Liver (tissue), 9 donors: ENCODE results near the gene TMEM9B. TPM values are rescaled to one million over a fixed set of nuclear protein-coding genes. Genes with fewer than 3 reads are reported as not detected.

Experiments used
- DNase-seq: peaks from one replicate; pipeline ENCODE4 v3.0.0-alpha.2; 2017; ENCODE audit warnings: low spot score
- H3K27ac ChIP-seq, 2 donors: one replicate each; pipeline ENCODE4 v1.7.0; 2013; ENCODE audit warnings: inconsistent platforms in 2 of 2, low read length in 2 of 2, control low read depth in 1 of 2, low read depth in 1 of 2, mild to moderate bottlenecking in 1 of 2
- H3K27me3 ChIP-seq, 4 donors: one replicate each; pipeline versions ENCODE4 v1.6.1 to v1.7.0; 2013; ENCODE audit warnings: low read length in 3 of 4, inconsistent platforms in 1 of 4, mild to moderate bottlenecking in 1 of 4, moderate library complexity in 1 of 4; ENCODE audit not compliant: control insufficient read depth in 4 of 4, insufficient read depth in 4 of 4
- H3K36me3 ChIP-seq, 4 donors: one replicate each; pipeline versions ENCODE4 v1.6.1 to v1.7.0; 2013; ENCODE audit warnings: low read length in 3 of 4, mild to moderate bottlenecking in 3 of 4, low read depth in 1 of 4, moderate library complexity in 1 of 4; ENCODE audit not compliant: control insufficient read depth in 4 of 4, insufficient read depth in 3 of 4
- H3K4me1 ChIP-seq, 4 donors: one replicate each; pipeline versions ENCODE4 v1.6.1 to v1.7.0; 2013; ENCODE audit warnings: low read length in 3 of 4, mild to moderate bottlenecking in 3 of 4, moderate library complexity in 1 of 4; ENCODE audit not compliant: control insufficient read depth in 4 of 4, insufficient read depth in 4 of 4
- H3K4me3 ChIP-seq, 3 donors: one replicate each; pipeline versions ENCODE4 v1.6.1 to v1.7.0; 2013; ENCODE audit warnings: low read length in 3 of 3, control low read depth in 1 of 3, low read depth in 1 of 3, mild to moderate bottlenecking in 1 of 3
- H3K9ac ChIP-seq, 2 donors: one replicate each; pipeline ENCODE4 v1.7.0; 2013; ENCODE audit warnings: low read length in 2 of 2, mild to moderate bottlenecking in 2 of 2, moderate library complexity in 2 of 2, control low read depth in 1 of 2, low read depth in 1 of 2
- H3K9me3 ChIP-seq, 4 donors: one replicate each; pipeline versions ENCODE4 v1.6.1 to v1.7.0; 2013; ENCODE audit warnings: low read length in 3 of 4; ENCODE audit not compliant: control insufficient read depth in 4 of 4
- CTCF ChIP-seq: fragments of 150-350 bp; IDR thresholded peaks from 2 replicates; pipeline ENCODE4 v1.5.1; 2017; ENCODE audit warnings: improper control_type of control experiment, low read depth, low read length; ENCODE audit not compliant: missing input control
- EGR1 ChIP-seq, 2 donors: IDR thresholded peaks; 2 replicates each; pipeline ENCODE4 v1.6.1; 2016 to 2018; ENCODE audit warnings: antibody characterized with exemption in 2 of 2, low read depth in 2 of 2
- FOXA2 ChIP-seq: IDR thresholded peaks from 2 replicates; pipeline ENCODE4 v1.6.1; 2016; ENCODE audit warnings: antibody characterized with exemption
- GABPA ChIP-seq, 2 donors: IDR thresholded peaks in 1 of 2; conservative IDR thresholded peaks in 1 of 2; 2 replicates each; pipeline ENCODE4 v1.6.1; 2016; ENCODE audit warnings: antibody characterized with exemption in 2 of 2, mild to moderate bottlenecking in 1 of 2, moderate library complexity in 1 of 2
- HNF4A ChIP-seq, 2 donors: conservative IDR thresholded peaks; 2 replicates each; pipeline ENCODE4 v1.6.1; 2016; ENCODE audit warnings: antibody characterized with exemption in 2 of 2, mild to moderate bottlenecking in 2 of 2
- HNF4G ChIP-seq: IDR thresholded peaks from 2 replicates; pipeline ENCODE4 v1.6.1; 2016; ENCODE audit warnings: antibody characterized with exemption
- JUND ChIP-seq, 2 donors: IDR thresholded peaks; 2 replicates each; pipeline ENCODE4 v1.6.1; 2016; ENCODE audit warnings: antibody characterized with exemption in 2 of 2
- NR2F2 ChIP-seq: IDR thresholded peaks from 2 replicates; pipeline ENCODE4 v1.6.1; 2016; ENCODE audit warnings: antibody characterized with exemption
- REST ChIP-seq: IDR thresholded peaks from 2 replicates; pipeline ENCODE4 v1.6.1; 2016; ENCODE audit warnings: antibody characterized with exemption, mild to moderate bottlenecking
- SP1 ChIP-seq: IDR thresholded peaks from 2 replicates; pipeline ENCODE4 v1.6.1; 2018; ENCODE audit warnings: antibody characterized with exemption, mild to moderate bottlenecking
- TAF1 ChIP-seq: conservative IDR thresholded peaks from 2 replicates; pipeline ENCODE4 v1.6.1; 2016; ENCODE audit warnings: antibody characterized with exemption, mild to moderate bottlenecking
- ZBTB33 ChIP-seq: IDR thresholded peaks from 2 replicates; pipeline ENCODE4 v1.6.1; 2016; ENCODE audit warnings: antibody characterized with exemption
- WGBS: extraction: QIAGEN DNeasy Blood & Tissue Kit; methylation state at CpG from one replicate; pipeline ENCODE4 v1.1.7; 2013; 5-methylcytosine and 5-hydroxymethylcytosine counted together
- polyA plus RNA-seq, 2 donors: library from polyadenylated mRNA; stranded (reverse) in 1 of 2; unstranded in 1 of 2; fragments of 200-250 nt in 1 of 2; fragments of >200 nt in 1 of 2; fragmentation: Nextera tagmentation in 1 of 2; extraction: Ambion mirVana in 1 of 2; gene quantifications; one replicate each; pipeline versions ENCODE4 v1.2.1 to v1.2.3, GENCODE V29; 2013 to 2015
- total RNA-seq, 2 donors: library from RNA; depleted of rRNA; stranded (reverse); fragments of >200 nt; gene quantifications; one replicate each; pipeline ENCODE4 v1.2.3, GENCODE V29; 2014
- donor health status: healthy.
- donor health status: healthy.
- donor health status: healthy.
- donor health status: healthy.
- donor health status: healthy.

The TMEM9B gene
- total and polyA plus RNA-seq, 4 donors: 17.0 to 23.9 (median 19.5) TPM

- Histone ChIP-seq H3K4me3 (no peak overlapping the region), H3K27me3 (no peaks in the 10 kb centered on the region), H3K36me3 (peaks cover 5 to 44% (median 35%) of the 10 kb centered on the region in 4 donors), H3K27ac (no peak overlapping the region), H3K4me1 (no peaks in the 10 kb centered on the region), H3K9ac (no peak overlapping the region), H3K9me3 (no peaks in the 10 kb centered on the region)
- 69% methylated on average over 3 of the region's 3 CpGs for WGBS
- DNase-seq: no peak
- TF ChIP-seq HNF4G (no peak), NR2F2 (no peak), FOXA2 (no peak), CTCF (no peak), GABPA (IDR thresholded peaks at IDR 0.05 in 1 of 2, conservative IDR thresholded peaks at IDR 0.05 in 1 of 2) (no peak), TAF1 (no peak), JUND (IDR thresholded peaks at IDR 0.05) (no peak), ZBTB33 (no peak)
Measured at GRCh38 chr11:8948886-8949285, 15.4 kb downstream of the TMEM9B start.

- no peak overlapping the region for H3K9ac ChIP-seq
- no peak for DNase-seq
- no peaks in the 10 kb centered on the region for H3K27me3 ChIP-seq
- TF ChIP-seq SP1: no peak
- TF ChIP-seq HNF4A (conservative IDR thresholded peaks at IDR 0.05): no peak
- TF ChIP-seq REST: no peak
- no peak for TF ChIP-seq EGR1 (IDR thresholded peaks at IDR 0.05; ENCODE audit: low read depth in 2 of 2)
- no peaks in the 10 kb centered on the region for H3K9me3 ChIP-seq
- no peak overlapping the region for H3K27ac ChIP-seq
- no peak overlapping the region for H3K4me3 ChIP-seq
- H3K36me3 ChIP-seq: peaks cover 4 to 31% (median 24%) of the 10 kb centered on the region in 4 donors
- 73% methylated on average over 4 of the region's 4 CpGs for WGBS
- H3K4me1 ChIP-seq: no peaks in the 10 kb centered on the region
Measured at GRCh38 chr11:8947230-8947943, 16.9 kb downstream of the TMEM9B start.
